Upper lobe of left lung (tissue), 6 donors: ENCODE results near the gene ANKS1B. TPM values are rescaled to one million over a fixed set of nuclear protein-coding genes. Genes with fewer than 3 reads are reported as not detected.

Source experiments
- ATAC-seq, 2 donors: fragments of 200-7000 bp; cut with Tn5 transposase; one replicate each; pipeline ENCODE4 v1.9.1; 2022; ENCODE audit warnings: mild to moderate bottlenecking in 2 of 2, moderate library complexity in 2 of 2; ENCODE audit not compliant: low FRiP score in 2 of 2
- DNase-seq, 2 donors: peaks; one replicate each; pipeline ENCODE4 v3.0.0-alpha.2; 2019 to 2020
- H3K27ac ChIP-seq, 4 donors: fragments of 200-600 bp; sonication (generic); one replicate each; pipeline ENCODE4 v1.5.1; 2016 to 2019
- H3K27me3 ChIP-seq, 4 donors: fragments of 200-600 bp; sonication (generic); one replicate each; pipeline ENCODE4 v1.5.1; 2017 to 2019
- H3K36me3 ChIP-seq, 4 donors: fragments of 200-600 bp; sonication (generic); one replicate each; pipeline ENCODE4 v1.5.1; 2016 to 2019
- H3K4me1 ChIP-seq, 4 donors: fragments of 200-600 bp; sonication (generic); one replicate each; pipeline ENCODE4 v1.5.1; 2018 to 2019
- H3K4me3 ChIP-seq, 4 donors: fragments of 200-600 bp; sonication (generic); one replicate each; pipeline ENCODE4 v1.5.1; 2017 to 2019; ENCODE audit warnings: mild to moderate bottlenecking in 2 of 4, moderate library complexity in 1 of 4
- H3K9me3 ChIP-seq, 4 donors: fragments of 200-600 bp; sonication (generic); one replicate each; pipeline ENCODE4 v1.5.1; 2018 to 2019
- CTCF ChIP-seq, 6 experiments: fragments of 450-650 bp in 4 of 6; fragments of 200-600 bp in 2 of 6; sonication (generic) in 2 of 6; IDR thresholded peaks; one replicate each; pipeline ENCODE4 v1.5.1; 2016 to 2019; ENCODE audit warnings: antibody characterized with exemption in 6 of 6
- EP300 ChIP-seq, 4 donors: sonication (generic); formaldehyde crosslinking; IDR thresholded peaks; one replicate each; pipeline ENCODE4 v1.5.1; 2017; ENCODE audit warnings: antibody characterized with exemption in 4 of 4, control low read depth in 2 of 4
- POLR2A ChIP-seq, 4 donors: fragments of 450-650 bp; IDR thresholded peaks; one replicate each; pipeline ENCODE4 v1.5.1; 2016 to 2017; ENCODE audit warnings: antibody characterized with exemption in 4 of 4, mild to moderate bottlenecking in 2 of 4
- POLR2AphosphoS5 ChIP-seq, 2 donors: sonication (generic); formaldehyde crosslinking; IDR thresholded peaks; one replicate each; pipeline ENCODE4 v1.5.1; 2017; ENCODE audit warnings: antibody characterized with exemption in 2 of 2
- WGBS, 2 donors: methylation state at CpG; one replicate each; pipeline ENCODE4 v1.1.5; 2017 to 2018; 5-methylcytosine and 5-hydroxymethylcytosine counted together
- total RNA-seq, 6 donors: library from RNA; depleted of rRNA in 4 of 6; stranded (reverse); fragments of >200 nt in 4 of 6; gene quantifications; one replicate each; pipeline versions ENCODE4 v1.1.0 to v1.2.1, GENCODE V29; 2016 to 2021
- donor health status: DM: no; HTN: no; CAD: no; lungs with moderate emphysema.
- donor health status: DM: no; HTN: yes; CAD: no; lungs with severe emphysema.

ANKS1B gene
- total RNA-seq, 6 donors from 2014 or later = 5.1 to 23.7 (median 7.2) TPM

- no peak overlapping the region for H3K27ac ChIP-seq
- H3K9me3 ChIP-seq = no peaks in the 10 kb centered on the region
- WGBS, 2 donors = 72 to 82% methylated on average over 8 of the region's 8 CpGs
- no peaks in the 10 kb centered on the region for H3K36me3 ChIP-seq
- no peak for DNase-seq
- H3K4me3 ChIP-seq = no peak overlapping the region
- ATAC-seq = no peak
- no peaks in the 10 kb centered on the region for H3K4me1 ChIP-seq
- TF ChIP-seq EP300 (IDR thresholded peaks at IDR 0.05) = no peak
- TF ChIP-seq POLR2A (IDR thresholded peaks at IDR 0.05) = no peak
- TF ChIP-seq CTCF (IDR thresholded peaks at IDR 0.05) = no peak
- TF ChIP-seq POLR2AphosphoS5 (IDR thresholded peaks at IDR 0.05) = no peak
- H3K27me3 ChIP-seq = no peaks in the 10 kb centered on the region
Observed at GRCh38 chr12:98819821-98820404, 1164.8 kb downstream of the ANKS1B start.

- Histone ChIP-seq H3K36me3 (no peaks in the 10 kb centered on the region), H3K27me3 (no peaks in the 10 kb centered on the region), H3K27ac (no peak overlapping the region), H3K9me3 (no peaks in the 10 kb centered on the region), H3K4me1 (peaks cover 0 to 4% (median 1%) of the 10 kb centered on the region in 4 donors), H3K4me3 (no peak overlapping the region)
- ATAC-seq (no peak), DNase-seq (no peak)
- no peak for TF ChIP-seq POLR2AphosphoS5 (IDR thresholded peaks at IDR 0.05)
- TF ChIP-seq EP300 (IDR thresholded peaks at IDR 0.05) = no peak
- no peak for TF ChIP-seq CTCF (IDR thresholded peaks at IDR 0.05)
- no peak for TF ChIP-seq POLR2A (IDR thresholded peaks at IDR 0.05)
- WGBS, 2 donors = 80 to 91% methylated on average over 3 of the region's 3 CpGs
Observed at GRCh38 chr12:98819071-98819470, 1165.7 kb downstream of the ANKS1B start.

- ATAC-seq (no peak), DNase-seq (no peak)
- H3K4me1 ChIP-seq = peaks cover 0 to 4% (median 1%) of the 10 kb centered on the region in 4 donors
- no peak overlapping the region for H3K27ac ChIP-seq
- H3K9me3 ChIP-seq = no peaks in the 10 kb centered on the region
- H3K36me3 ChIP-seq = no peaks in the 10 kb centered on the region
- WGBS, 2 donors = 19 to 46% methylated on average over 2 of the region's 2 CpGs
- H3K4me3 ChIP-seq = no peak overlapping the region
- no peaks in the 10 kb centered on the region for H3K27me3 ChIP-seq
- no peak for TF ChIP-seq POLR2A (IDR thresholded peaks at IDR 0.05)
- no peak for TF ChIP-seq POLR2AphosphoS5 (IDR thresholded peaks at IDR 0.05)
- TF ChIP-seq CTCF (IDR thresholded peaks at IDR 0.05) = no peak
- TF ChIP-seq EP300 (IDR thresholded peaks at IDR 0.05) = no peak
Observed at GRCh38 chr12:98818239-98818638, 1166.5 kb downstream of the ANKS1B start.

GRCh38 chr12:98817742-98818141, 1167.0 kb downstream of the ANKS1B start:
- H3K27me3 ChIP-seq = no peaks in the 10 kb centered on the region
- peaks cover 0 to 4% (median 1%) of the 10 kb centered on the region in 4 donors for H3K4me1 ChIP-seq
- no peak for ATAC-seq
- no peaks in the 10 kb centered on the region for H3K9me3 ChIP-seq
- no peak for TF ChIP-seq POLR2A (IDR thresholded peaks at IDR 0.05)
- no peak for TF ChIP-seq POLR2AphosphoS5 (IDR thresholded peaks at IDR 0.05)
- no peak for TF ChIP-seq CTCF (IDR thresholded peaks at IDR 0.05)
- no peak for TF ChIP-seq EP300 (IDR thresholded peaks at IDR 0.05)
- WGBS, 2 donors = 37 to 38% methylated on average over 2 of the region's 2 CpGs
- no peak overlapping the region for H3K4me3 ChIP-seq
- DNase-seq = no peak
- H3K36me3 ChIP-seq = no peaks in the 10 kb centered on the region
- no peak overlapping the region for H3K27ac ChIP-seq

- WGBS, 2 donors = 73 to 78% methylated on average over 4 of the region's 4 CpGs
- H3K36me3 ChIP-seq = no peaks in the 10 kb centered on the region
Observed at GRCh38 chr12:98816720-98817119, 1168.0 kb downstream of the ANKS1B start.

More at GRCh38 chr12:98816720-98817119, 1168.0 kb downstream of the ANKS1B start:
- H3K4me1 ChIP-seq = peaks cover 0 to 4% (median 1%) of the 10 kb centered on the region in 4 donors
- no peak overlapping the region for H3K4me3 ChIP-seq
- H3K9me3 ChIP-seq = no peaks in the 10 kb centered on the region
- no peaks in the 10 kb centered on the region for H3K27me3 ChIP-seq
- no peak for DNase-seq
- ATAC-seq = no peak
- no peak for TF ChIP-seq CTCF (IDR thresholded peaks at IDR 0.05)
- no peak for TF ChIP-seq EP300 (IDR thresholded peaks at IDR 0.05)
- TF ChIP-seq POLR2A (IDR thresholded peaks at IDR 0.05) = no peak
- no peak for TF ChIP-seq POLR2AphosphoS5 (IDR thresholded peaks at IDR 0.05)
- no peak overlapping the region for H3K27ac ChIP-seq
